Fibroblast of skin of scalp (primary cell): ENCODE data around the gene INVS.
A peak's percentile ranks its signal among the peaks of the same experiment; 100 is the strongest.
"Not testable (repeated sequence)": the region's sequence is repeated elsewhere in the genome, so short reads cannot be mapped to it uniquely, and the experiment has no call there.

ENCODE experiments used
- DNase-seq: peaks from one replicate; pipeline ENCODE4 v3.0.0-alpha.2; 2013

INVS gene

DNA sequence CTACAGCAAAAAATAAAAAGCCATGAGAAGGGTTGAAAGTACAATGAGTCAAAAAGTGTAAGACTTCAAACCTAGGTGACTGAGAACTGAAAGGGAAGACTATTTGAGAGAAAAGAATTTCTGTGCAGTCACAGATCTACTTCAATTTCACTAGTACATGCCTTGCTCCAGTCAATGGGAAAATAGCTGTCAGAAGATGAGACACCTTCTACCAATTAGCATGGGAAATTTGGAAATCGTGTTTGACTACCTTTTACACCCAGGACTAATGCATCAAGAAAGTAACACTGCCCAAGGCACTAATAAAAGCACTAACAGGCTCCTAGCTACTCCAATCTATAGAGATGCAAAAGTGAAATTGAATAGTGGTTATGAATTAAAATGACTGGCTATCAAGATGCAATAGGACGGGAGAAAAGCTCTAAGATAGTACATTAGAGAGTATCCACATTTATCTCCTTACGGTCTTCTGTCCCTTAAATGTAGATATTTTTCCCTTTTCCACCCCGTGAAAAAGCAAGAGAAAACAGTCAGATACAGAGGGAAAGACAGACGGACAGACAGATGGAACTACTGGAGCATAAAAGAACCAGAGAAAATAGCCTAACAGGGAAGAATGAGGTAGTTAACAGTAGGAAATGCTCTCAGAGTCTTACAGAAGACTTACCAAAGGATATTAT is 15.5 kb upstream of the INVS start:
- no peak for DNase-seq

DNA sequence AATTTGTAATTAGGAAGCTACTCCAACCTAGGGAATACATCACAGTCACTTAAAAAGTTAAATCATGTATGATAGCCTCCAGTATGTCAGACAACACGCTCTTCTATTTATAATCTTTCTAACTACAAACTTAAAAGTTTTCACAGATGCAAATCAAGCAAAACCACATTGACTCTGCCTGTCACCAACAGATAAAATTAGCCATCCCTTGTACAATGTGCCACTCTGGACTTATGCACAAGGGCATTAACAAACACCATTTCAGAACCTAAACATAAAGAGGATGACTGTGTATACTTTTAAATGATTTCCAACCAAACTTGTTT is 15.0 kb upstream of the INVS start:
- no peak for DNase-seq

DNA sequence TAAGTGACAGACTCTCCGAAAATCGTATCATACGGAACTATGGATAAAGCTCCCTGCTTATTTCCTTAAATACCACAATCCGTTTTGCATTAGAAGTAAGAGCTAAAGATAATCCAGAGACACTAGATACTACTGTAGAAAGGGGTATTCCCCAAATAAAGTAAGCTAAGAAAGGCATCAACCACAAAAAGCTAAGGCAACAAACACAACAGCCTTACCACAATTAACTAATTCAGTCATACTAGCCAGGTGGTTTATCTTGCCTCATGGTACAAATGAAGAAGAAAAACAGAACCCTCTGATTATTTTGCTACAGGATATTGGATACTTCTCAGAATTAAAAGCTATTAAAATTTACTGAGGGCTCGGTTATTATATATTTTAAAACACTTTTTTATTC is 14.3 kb upstream of the INVS start:
- DNase-seq, result no peak

DNA sequence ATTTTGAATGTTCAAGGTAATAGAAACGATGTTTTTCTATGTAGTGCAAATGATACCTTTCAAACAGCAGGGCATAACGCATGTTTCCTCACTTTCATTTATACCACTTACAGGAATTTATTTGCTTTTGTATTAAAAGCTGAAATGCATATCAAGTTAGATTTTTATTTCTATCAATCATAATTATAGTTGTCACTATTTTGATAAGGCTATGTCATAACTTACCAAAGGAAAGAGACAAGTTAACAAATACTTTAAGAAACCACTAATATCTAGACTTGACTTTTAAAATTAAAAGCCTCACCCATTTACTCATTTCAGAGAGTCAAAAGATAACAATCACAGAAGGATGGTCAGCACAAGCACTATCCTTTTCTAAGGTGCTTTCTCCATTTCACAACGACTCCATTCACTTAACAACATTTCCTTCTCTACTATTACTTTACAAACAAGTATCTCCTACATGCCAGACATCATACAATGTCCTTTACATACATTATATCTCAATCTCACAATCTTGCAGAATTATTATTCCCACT is 12.9 kb upstream of the INVS start:
- no peak for DNase-seq

GRCh38 chr9:100087218-100087617 is 11.8 kb upstream of the INVS start:
- peak; percentile 51 for DNase-seq

GRCh38 chr9:100088202-100088601 is 10.8 kb upstream of the INVS start:
- DNase-seq, result no peak

DNA sequence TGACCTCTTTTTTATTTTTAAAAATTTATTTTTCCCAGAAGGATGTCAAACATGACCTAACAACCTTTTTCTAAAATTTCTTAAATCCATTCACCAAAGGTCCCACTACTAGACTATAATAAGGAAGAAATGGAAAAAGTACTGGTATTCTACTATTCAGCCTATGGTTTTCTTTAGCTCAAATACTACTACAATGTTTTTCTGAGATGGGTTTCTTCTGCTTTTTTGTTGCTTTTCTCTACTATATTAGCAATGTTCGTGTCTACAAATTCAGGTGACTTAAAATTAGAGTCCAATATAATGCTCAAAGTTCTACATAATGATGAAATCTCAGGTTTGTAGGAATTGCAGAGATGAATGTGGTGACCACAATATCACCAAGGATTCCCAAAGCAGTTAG is 8.2 kb upstream of the INVS start:
- no peak for DNase-seq

DNA sequence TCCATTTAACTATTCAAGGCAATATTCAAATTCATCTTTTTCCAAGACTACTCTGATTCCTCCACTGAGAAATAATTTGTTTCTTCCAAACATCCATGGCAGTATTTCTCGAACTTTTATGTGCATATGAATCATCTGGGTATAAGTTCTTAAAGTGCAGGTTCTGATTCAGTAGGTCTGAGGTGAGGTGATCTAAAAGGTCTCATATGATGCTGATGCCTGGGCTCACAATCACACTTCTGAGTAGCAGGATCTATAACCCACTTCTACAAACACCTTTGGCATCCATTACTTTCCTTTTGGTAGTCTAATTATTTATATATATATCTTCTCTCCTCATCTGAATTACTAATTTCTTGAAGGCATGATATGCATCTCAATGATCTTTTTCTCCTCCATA is 7.4 kb upstream of the INVS start:
- DNase-seq, result no peak

DNA sequence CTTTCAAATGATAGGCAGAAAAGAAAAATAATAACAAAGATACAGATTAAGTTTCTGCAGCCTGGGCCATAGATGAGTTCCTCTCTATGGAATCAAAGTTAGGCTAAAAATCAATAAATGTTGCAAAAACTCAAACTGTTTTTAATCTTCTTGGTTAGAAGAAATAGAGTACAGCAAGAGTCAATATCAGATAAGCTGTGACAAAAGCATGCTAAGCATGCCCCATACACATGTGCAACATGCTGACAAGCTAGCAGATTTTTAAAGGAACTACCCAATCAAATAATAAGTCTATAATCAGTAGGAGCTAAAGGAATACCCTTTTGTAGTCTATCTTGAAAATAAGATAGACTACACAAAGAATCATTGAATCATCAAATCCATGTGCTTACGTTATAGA is 7.0 kb upstream of the INVS start:
- no peak for DNase-seq

DNA sequence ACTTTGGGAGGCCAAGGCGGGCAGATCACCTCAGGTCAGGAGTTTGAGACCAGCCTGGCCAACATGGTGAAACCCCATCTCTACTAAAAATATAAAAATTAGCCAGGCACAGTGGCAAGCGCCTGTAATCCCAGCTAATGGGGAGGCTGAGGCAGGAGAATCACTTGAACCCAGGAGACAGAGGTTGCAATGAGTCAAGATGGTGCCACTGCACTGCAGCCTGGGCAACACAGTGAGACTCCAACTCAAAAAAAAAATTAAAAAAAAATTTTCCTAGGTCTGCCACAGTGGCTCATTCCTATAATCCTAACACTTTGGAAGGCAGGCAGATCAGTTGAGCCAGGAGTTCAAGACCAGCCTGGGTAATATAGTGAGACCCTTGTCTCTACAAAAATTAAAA is 4.6 kb upstream of the INVS start:
- not testable (repeated sequence) for DNase-seq

- no peak for DNase-seq
Observed at GRCh38 chr9:100096378-100096916, 2.6 kb upstream of the INVS start.

- DNase-seq, result peak; percentile 16
Observed at GRCh38 chr9:100098046-100098886, 777 bp upstream of the INVS start.

DNA sequence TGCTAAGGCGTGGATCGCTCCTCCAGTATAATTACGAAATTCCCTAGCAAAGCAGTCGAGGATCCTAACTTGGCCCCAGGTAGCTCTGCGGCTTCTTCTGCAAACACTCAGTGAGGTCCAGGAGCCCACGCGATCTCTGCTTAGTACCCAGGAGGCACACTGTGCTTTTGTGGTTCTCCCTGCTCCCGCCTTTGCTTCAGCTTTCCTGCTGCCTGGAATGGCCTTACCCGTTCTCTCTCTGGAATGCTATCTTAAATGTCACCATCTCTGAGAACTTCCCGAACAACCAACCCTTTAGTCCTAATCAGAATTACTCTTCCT is 639 bp downstream of the INVS start:
- no peak for DNase-seq

- no peak for DNase-seq
Observed at GRCh38 chr9:100100146-100100667, 1.2 kb downstream of the INVS start.

DNA sequence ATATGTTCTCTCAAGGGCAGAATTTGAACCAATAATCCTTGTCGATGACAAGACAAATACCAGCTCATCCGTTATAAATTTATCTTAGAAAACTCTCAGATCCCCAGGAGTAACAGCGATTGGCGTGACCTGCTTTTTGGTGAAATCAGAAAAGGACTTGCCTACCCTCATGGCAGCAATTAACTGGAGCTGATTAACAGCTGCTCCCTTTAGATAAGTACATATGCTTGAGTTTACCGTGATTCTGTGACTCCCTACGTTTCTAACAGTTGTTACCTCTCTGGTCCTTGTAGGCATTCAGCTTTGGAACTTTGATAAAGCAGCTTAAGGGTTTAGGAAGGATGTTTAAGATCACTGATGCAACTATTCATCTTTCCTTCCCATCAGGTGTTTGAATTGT is 2.6 kb downstream of the INVS start:
- DNase-seq, result no peak

- DNase-seq, result no peak
Observed at GRCh38 chr9:100104314-100104713, 5.3 kb downstream of the INVS start.

DNA sequence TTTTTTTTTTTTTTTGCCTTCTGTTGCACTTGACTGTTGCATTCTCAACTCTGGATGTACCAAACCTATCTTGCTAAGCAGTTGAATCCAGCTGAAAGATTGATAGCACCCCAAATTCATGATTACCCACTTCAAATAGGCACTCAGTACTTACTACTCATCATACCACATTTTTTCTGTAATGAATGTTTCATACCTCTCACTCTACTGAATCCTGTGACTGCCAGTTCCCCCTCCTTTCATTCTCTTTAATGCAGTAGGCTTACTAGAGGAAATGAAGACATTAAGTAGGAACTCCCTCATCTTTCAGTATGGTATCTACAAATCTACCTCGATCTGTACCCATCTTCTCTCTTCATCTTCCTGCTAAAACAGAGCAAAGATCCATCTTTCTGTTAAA is 6.8 kb downstream of the INVS start:
- no peak for DNase-seq

- DNase-seq, result no peak
Observed at GRCh38 chr9:100106616-100107015, 7.6 kb downstream of the INVS start.

- DNase-seq, result no peak
Observed at GRCh38 chr9:100108559-100108958, 9.5 kb downstream of the INVS start.

- DNase-seq, result peak; percentile 97
Observed at GRCh38 chr9:100111235-100111634, 12.2 kb downstream of the INVS start.

DNA sequence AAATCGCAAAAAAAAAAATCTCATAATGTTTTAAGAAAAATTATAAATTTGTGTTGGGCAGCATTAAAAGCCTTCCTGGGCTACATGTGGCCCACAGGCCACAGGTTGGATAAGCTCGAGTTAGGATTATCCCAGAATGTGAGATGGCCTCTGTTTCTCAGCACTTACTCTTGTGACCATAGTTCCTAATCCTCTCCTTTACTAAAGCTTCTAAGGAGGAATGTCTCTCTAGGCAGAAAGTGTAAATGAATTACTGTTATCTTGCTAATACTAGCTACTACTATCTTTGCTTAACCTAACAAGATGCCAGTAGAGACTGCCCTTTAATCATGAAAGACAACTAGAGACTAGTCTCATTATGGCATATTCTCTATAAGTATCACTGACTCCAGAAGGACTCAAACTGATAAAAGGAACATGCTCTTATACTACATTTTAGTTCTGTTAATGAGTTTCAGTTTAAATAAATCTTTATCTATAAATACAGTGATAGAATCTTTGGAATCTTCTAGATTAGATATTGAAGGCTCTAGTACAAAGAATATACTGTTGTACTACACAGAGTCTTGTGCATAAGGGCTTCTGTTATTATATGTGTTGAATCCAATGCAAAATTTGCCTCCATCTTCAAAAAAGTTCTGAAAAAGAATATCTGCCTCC is 13.8 kb downstream of the INVS start:
- DNase-seq, result no peak

GRCh38 chr9:100117316-100117715 is 18.3 kb downstream of the INVS start:
- no peak for DNase-seq

GRCh38 chr9:100120286-100120685 is 21.2 kb downstream of the INVS start:
- DNase-seq, result no peak
